Panc1 (cell line): ENCODE results near the gene SLC8A1.

Source experiments
- POLR2AphosphoS5 ChIP-seq: IDR thresholded peaks from 2 replicates; pipeline ENCODE4 v1.6.1; 2012; ENCODE audit warnings: mild to moderate bottlenecking, low read depth, low read length, moderate library complexity
- TF ChIP-seq, protein P1 (sequence below): fragments of 450-650 bp; IDR thresholded peaks from 2 replicates; pipeline ENCODE4 v1.5.1; 2017; ENCODE audit warnings: mild to moderate bottlenecking
- TF ChIP-seq, protein P2 (sequence below), 2 experiments: IDR thresholded peaks; 2 replicates each; pipeline ENCODE4 v1.6.1; 2011 to 2012; ENCODE audit warnings: low read depth in 2 of 2, control low read depth in 1 of 2, low read length in 1 of 2, mild to moderate bottlenecking in 1 of 2, moderate library complexity in 1 of 2; ENCODE audit not compliant: insufficient read depth in 1 of 2

DNA sequence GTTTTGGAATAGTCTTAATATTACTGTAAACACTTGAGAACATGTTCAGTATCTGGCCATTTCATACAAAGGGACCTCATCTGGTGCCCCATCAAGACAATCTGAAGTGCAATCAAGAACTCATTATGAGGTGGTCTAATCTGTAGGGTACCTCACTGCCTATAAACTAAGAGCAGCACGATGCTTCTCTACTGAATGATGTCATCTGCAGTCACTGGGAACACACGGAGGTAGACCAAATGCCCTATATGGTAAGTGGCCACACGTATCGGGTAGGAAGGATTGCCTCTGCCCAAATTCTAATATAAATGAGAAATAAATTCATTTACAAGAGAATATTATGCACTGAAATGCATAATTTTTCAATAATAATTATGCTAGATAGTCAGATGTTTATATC is 90.4 kb downstream of the SLC8A1 start:
- TF ChIP-seq, protein P1, sequence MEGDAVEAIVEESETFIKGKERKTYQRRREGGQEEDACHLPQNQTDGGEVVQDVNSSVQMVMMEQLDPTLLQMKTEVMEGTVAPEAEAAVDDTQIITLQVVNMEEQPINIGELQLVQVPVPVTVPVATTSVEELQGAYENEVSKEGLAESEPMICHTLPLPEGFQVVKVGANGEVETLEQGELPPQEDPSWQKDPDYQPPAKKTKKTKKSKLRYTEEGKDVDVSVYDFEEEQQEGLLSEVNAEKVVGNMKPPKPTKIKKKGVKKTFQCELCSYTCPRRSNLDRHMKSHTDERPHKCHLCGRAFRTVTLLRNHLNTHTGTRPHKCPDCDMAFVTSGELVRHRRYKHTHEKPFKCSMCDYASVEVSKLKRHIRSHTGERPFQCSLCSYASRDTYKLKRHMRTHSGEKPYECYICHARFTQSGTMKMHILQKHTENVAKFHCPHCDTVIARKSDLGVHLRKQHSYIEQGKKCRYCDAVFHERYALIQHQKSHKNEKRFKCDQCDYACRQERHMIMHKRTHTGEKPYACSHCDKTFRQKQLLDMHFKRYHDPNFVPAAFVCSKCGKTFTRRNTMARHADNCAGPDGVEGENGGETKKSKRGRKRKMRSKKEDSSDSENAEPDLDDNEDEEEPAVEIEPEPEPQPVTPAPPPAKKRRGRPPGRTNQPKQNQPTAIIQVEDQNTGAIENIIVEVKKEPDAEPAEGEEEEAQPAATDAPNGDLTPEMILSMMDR: no peak
- TF ChIP-seq POLR2AphosphoS5: no peak
- TF ChIP-seq, protein P2, sequence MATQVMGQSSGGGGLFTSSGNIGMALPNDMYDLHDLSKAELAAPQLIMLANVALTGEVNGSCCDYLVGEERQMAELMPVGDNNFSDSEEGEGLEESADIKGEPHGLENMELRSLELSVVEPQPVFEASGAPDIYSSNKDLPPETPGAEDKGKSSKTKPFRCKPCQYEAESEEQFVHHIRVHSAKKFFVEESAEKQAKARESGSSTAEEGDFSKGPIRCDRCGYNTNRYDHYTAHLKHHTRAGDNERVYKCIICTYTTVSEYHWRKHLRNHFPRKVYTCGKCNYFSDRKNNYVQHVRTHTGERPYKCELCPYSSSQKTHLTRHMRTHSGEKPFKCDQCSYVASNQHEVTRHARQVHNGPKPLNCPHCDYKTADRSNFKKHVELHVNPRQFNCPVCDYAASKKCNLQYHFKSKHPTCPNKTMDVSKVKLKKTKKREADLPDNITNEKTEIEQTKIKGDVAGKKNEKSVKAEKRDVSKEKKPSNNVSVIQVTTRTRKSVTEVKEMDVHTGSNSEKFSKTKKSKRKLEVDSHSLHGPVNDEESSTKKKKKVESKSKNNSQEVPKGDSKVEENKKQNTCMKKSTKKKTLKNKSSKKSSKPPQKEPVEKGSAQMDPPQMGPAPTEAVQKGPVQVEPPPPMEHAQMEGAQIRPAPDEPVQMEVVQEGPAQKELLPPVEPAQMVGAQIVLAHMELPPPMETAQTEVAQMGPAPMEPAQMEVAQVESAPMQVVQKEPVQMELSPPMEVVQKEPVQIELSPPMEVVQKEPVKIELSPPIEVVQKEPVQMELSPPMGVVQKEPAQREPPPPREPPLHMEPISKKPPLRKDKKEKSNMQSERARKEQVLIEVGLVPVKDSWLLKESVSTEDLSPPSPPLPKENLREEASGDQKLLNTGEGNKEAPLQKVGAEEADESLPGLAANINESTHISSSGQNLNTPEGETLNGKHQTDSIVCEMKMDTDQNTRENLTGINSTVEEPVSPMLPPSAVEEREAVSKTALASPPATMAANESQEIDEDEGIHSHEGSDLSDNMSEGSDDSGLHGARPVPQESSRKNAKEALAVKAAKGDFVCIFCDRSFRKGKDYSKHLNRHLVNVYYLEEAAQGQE (IDR thresholded peaks at IDR 0.05; ENCODE audit: insufficient read depth in 1 of 2, low read depth in 2 of 2, low read length in 1 of 2): no peak
